Measurements from ENCODE around the gene PLCB3. TPM values are rescaled to one million over a fixed set of nuclear protein-coding genes. Genes with fewer than 3 reads are reported as not detected.

The PLCB3 gene
- total and polyA plus RNA-seq, 2 experiments from 2014 or later: 10.6 to 24.7 TPM

GRCh38 chr11:64246871-64247728, 4.2 kb upstream of the PLCB3 start, which contains the start of gene PPP1R14B:
Gene PPP1R14B, minus strand, starts transcription at chr11:64246943. Its CDS starts 270 bp downstream, at chr11:64246673.
- peaks cover 5% of the 10 kb centered on the region for H3K4me1 ChIP-seq (ENCODE audit: low read depth)
- no peaks in the 10 kb centered on the region for H3K36me3 ChIP-seq
- H3K9me3 ChIP-seq (ENCODE audit: low read depth): no peaks in the 10 kb centered on the region
- DNase-seq (ENCODE audit: low read depth in 1 of 2, low spot score in 1 of 2): peak; percentile 91 to 94
- TF ChIP-seq, protein P1, sequence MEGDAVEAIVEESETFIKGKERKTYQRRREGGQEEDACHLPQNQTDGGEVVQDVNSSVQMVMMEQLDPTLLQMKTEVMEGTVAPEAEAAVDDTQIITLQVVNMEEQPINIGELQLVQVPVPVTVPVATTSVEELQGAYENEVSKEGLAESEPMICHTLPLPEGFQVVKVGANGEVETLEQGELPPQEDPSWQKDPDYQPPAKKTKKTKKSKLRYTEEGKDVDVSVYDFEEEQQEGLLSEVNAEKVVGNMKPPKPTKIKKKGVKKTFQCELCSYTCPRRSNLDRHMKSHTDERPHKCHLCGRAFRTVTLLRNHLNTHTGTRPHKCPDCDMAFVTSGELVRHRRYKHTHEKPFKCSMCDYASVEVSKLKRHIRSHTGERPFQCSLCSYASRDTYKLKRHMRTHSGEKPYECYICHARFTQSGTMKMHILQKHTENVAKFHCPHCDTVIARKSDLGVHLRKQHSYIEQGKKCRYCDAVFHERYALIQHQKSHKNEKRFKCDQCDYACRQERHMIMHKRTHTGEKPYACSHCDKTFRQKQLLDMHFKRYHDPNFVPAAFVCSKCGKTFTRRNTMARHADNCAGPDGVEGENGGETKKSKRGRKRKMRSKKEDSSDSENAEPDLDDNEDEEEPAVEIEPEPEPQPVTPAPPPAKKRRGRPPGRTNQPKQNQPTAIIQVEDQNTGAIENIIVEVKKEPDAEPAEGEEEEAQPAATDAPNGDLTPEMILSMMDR (IDR thresholded peaks at IDR 0.05; ENCODE audit: low read depth, low read length): no peak
- no peaks in the 10 kb centered on the region for H3K27me3 ChIP-seq
- peak within 1 kb of the TSS; percentile 48 for H3K4me3 ChIP-seq
- H3K27ac ChIP-seq: peak within 1 kb of the TSS; percentile 76

DNA sequence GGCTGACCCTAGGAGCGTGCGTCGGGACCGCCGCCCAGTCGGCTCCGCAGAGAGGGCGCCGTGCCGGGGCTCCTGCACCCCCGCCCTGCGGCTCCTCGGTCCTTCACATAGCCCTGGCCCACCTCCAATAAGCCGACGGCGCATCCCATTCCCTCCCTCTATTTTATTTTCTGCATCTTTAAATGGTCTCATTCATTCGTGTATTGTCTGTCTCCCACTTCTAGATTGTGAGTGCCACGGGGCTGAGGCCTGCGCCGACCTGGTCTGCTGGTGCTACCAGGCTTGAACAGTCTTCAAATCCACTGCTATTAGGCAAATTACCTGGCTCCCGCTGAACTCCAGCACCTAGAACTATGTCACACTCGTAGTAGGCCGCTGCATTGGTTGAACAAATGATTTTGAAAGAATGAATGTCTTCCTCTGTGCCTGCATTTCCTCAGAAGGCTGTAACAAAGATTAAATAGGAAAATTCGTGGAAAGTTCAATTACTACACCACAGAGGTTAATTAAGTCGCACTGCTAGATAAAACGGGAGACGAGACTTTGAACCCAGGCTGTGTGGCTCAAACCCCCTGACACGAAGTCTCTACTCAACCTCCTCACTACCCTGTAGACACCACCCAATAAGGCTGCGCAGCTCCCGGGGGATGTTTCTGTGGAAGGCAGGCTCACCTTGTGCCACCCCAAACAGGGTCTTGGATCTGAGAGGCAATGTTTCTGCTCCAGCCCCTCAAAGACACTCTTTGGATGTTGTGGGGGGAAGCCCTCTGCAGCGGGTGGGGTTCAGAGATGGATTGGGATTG, 3.4 kb upstream of the PLCB3 start:
- peak overlapping the region; percentile 48 for H3K4me3 ChIP-seq
- no peaks in the 10 kb centered on the region for H3K27me3 ChIP-seq
- H3K36me3 ChIP-seq: no peaks in the 10 kb centered on the region
- H3K9me3 ChIP-seq (ENCODE audit: low read depth): no peaks in the 10 kb centered on the region
- no peak for DNase-seq (ENCODE audit: low read depth in 1 of 2, low spot score in 1 of 2)
- H3K4me1 ChIP-seq (ENCODE audit: low read depth): peaks cover 5% of the 10 kb centered on the region
- no peak overlapping the region for H3K27ac ChIP-seq
- TF ChIP-seq, protein P1 (IDR thresholded peaks at IDR 0.05; ENCODE audit: low read depth, low read length): no peak

DNA sequence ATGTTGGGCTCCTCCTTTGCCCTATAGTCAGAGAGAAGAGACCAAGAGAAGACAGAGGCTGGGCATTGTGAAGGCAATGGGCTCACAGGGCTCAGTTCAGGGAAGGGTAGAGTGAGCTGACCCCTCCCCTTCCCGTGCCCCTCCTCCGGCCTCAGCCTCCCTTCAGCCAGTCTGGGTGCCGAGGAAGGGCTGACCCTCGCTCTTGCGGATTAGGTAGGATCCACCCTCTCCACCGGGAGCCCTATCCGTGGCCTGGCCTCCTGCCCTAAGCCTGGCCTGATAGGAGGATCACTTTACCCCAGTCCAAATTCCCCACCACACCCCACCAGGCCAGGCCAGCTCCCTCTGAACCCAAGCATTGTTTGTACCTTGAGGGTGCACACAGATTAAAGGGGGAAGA, 2.8 kb upstream of the PLCB3 start:
- H3K4me3 ChIP-seq: no peak overlapping the region
- no peak for DNase-seq (ENCODE audit: low read depth in 1 of 2, low spot score in 1 of 2)
- no peaks in the 10 kb centered on the region for H3K9me3 ChIP-seq (ENCODE audit: low read depth)
- H3K27ac ChIP-seq: no peak overlapping the region
- no peaks in the 10 kb centered on the region for H3K27me3 ChIP-seq
- H3K36me3 ChIP-seq: no peaks in the 10 kb centered on the region
- peaks cover 5% of the 10 kb centered on the region for H3K4me1 ChIP-seq (ENCODE audit: low read depth)
- TF ChIP-seq, protein P1 (IDR thresholded peaks at IDR 0.05; ENCODE audit: low read depth, low read length): no peak

- Histone ChIP-seq H3K9me3 (ENCODE audit: low read depth) (no peaks in the 10 kb centered on the region), H3K27me3 (no peaks in the 10 kb centered on the region), H3K36me3 (no peaks in the 10 kb centered on the region), H3K4me3 (no peak overlapping the region), H3K4me1 (ENCODE audit: low read depth) (peaks cover 5% of the 10 kb centered on the region), H3K27ac (no peak overlapping the region)
- TF ChIP-seq, protein P1 (IDR thresholded peaks at IDR 0.05; ENCODE audit: low read depth, low read length): no peak
- no peak for DNase-seq (ENCODE audit: low read depth in 1 of 2, low spot score in 1 of 2)
Measured at GRCh38 chr11:64249038-64249437, 2.3 kb upstream of the PLCB3 start.

DNA sequence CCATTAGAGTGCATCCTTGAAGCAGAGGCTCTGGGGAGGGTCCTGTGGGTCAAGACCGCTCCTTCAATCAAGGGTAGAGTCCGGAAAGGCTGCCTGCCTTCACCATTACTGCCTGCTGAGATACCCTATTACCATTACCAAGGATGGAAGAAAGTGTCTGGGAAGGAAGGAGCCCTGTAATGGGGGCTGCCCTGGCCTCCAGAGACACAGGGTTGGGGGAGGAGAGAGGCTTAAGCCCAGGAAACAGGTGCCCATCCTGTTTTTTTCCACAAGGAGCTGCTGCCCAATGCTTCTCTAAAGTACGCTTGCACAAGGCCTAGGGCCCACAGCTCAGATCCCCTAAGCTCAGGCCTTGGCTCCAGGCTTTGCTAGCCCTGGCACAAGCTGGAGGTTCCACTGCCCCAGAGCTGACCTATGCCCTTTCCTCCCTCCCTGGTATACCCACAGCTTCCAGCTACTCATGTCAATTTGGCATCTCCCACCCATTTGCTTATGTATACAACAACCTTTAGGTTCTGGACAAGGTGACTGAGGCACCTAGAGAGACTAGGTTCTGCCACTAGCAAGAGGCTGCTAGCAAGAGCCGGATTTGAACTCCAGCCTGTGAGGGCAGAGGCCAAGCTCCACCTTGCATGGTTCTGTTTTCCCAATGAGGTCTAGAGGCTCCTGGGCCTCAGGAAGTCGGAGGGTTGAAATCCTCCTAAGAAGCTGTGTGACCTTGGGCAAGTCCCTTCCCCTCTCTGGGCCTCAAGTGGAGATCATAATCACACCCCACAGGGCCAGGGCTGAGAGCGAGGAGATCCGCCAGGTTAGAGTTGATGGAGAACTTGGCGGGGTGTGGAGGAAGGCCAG, 1.5 kb upstream of the PLCB3 start:
- no peak overlapping the region for H3K27ac ChIP-seq
- no peak for DNase-seq (ENCODE audit: low read depth in 1 of 2, low spot score in 1 of 2)
- H3K27me3 ChIP-seq: no peaks in the 10 kb centered on the region
- H3K36me3 ChIP-seq: no peaks in the 10 kb centered on the region
- TF ChIP-seq, protein P1 (IDR thresholded peaks at IDR 0.05; ENCODE audit: low read depth, low read length): no peak
- H3K4me1 ChIP-seq (ENCODE audit: low read depth): peaks cover 5% of the 10 kb centered on the region
- no peak overlapping the region for H3K4me3 ChIP-seq
- H3K9me3 ChIP-seq (ENCODE audit: low read depth): no peaks in the 10 kb centered on the region

Measured in cardiac muscle cell (in vitro differentiated cells and primary cell).